CD4-positive, alpha-beta T cell treated with Interleukin-4 for 1 hour (primary cell): ENCODE results near the gene SPATA21.
A peak's percentile ranks its signal among the peaks of the same experiment; 100 is the strongest.

Source experiments
- DNase-seq, 2 donors: peaks; one replicate each; pipeline ENCODE4 v3.0.0-alpha.2; 2020 to 2022

The SPATA21 gene

GRCh38 chr1:16418823-16419425 is 18.3 kb downstream of the SPATA21 start:
- DNase-seq, result no peak

DNA sequence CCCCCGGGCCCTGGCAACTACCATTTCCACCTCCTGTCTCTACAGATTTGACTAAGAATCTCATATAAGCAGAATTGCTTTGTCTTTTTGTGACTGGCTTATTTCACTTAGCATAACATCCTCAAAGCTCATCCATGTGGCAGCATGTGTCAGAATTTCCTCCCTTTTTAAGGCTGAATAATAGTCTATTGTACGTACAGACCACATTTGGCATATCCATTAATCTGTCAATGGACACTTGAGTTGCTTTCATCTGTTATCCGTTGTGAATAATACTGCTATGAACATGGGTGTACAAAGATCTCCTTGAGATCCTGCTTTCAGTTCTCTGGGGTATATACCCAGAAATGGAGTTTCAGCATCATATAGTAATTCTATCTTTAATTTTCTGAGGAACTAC is 24.0 kb downstream of the SPATA21 start:
- DNase-seq, result no peak

DNA sequence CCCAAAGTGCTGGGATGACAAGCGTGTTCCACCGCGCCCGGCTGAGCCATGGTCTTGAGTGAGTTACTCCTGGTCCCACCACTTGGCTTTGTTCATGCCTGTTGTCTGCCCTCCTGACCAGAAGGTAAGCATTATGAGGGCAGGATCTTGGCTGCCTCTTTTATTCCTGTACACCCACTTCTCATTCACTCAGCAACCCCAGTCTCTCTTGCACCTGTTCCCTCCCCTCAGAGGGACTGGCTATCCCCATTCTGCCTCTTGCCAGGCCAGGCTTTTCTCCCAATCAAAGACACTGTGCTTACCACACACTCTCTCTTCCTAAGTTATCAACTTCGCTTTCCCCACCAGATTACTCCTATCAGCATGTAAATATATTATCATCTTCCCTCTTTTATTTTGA is 26.4 kb downstream of the SPATA21 start:
- no peak for DNase-seq

- no peak for DNase-seq
Measured at GRCh38 chr1:16409536-16410152, 27.6 kb downstream of the SPATA21 start.

DNA sequence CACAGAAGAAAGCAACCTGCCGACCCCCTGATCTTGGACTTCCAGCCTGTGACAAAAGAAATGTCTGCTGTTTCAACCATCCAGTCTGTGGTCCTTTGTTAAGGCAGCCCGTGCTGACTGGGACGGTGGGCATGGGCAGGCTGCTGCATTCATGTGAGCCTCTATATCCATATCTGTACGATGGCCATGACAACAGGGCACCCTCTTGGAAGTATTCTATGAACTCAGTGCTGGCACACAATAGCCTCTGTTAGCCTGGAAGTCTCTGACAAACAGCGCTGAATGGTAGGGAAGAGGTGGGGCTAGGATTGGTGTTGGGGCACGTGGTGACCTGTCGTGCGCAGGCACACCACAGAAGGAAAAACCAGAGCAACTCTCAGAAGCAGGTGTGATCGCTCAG is 30.4 kb downstream of the SPATA21 start:
- DNase-seq, result no peak

DNA sequence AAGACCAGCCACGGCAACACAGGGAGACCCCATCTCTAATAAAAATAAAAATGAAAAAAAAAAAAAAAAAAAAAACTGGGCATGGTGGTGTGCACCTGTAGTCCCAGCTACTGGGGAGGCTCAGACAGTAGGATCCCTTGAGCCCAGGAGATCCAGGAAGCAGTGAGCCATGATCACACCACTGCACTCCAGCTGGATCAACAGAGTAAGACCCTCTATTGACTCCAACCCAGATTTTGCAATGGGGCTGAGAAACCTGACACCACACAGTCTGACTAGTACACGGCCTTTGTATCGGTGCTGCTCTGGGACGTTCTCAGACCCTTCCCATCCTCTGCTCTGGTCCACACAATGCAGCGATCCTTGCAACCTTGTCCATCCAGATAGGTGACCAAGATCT is 31.8 kb downstream of the SPATA21 start:
- no peak for DNase-seq

DNA sequence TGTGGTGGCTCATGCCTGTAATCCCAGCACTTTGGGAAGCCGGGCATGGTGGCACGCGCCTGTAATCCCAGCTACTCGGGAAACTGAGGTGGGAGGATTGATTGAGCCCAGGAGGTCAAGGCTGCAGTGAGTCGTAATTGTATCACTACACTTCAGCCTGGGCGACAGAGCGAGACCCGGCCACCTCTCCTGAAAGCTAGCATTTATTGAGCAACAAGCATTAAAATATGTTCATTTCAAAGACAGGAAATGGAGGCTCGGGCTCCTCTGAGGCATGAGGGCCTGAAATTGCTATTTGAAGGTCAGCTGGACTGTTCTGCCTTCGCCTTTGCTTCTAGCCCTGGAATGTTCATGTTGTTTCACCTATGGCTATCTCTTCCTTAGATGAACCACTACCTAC is 34.5 kb downstream of the SPATA21 start:
- DNase-seq, result no peak

DNA sequence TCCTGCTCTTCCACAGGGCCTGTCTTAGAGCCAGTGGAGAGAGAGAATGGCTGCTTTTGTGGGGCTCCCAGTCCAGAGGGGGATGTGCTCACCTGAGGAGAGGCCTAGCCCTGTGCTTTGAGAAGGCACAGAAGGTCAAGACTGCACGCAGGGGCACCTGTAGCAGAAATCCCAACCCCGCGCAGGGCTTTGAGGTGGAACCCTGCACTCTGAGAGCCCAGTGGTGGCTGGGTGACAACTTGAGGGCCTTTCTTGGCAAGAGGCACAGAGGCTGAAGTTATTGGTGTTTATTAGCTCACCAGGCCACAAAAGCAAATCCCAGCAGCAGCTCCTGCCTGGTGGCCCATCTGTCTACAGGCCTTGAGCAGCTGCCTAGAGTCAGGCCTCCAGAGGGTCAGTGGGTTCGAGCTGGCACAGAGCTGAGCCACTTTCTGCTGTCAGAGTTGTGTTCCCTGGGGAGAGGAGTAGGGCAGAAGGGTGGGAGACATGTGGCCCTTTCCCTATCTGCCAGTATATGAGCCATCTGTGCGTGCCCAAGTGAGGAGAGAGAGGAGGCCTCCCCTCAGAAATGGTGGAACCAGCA is 38.8 kb downstream of the SPATA21 start:
- DNase-seq, result no peak

DNA sequence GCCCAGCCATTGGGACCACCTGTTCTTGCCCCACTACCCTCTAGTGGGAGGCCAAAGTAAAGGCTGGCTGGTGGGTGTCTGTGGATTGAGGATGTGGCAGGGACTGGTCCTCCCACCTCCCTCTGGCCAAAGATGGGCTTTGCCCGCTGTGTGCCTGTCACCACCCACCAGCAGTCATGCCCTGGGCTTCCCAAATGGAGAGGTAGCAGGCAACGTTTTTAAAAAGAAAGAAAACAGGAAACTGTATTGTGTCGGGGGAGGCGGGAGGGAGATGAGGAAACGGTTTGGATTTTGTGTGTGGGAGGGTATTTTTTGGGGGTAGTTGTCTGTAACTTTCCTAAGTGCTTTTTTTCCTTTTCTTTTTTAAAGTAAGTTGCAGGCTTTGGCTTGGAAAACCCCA is 40.1 kb downstream of the SPATA21 start:
- DNase-seq, result no peak

DNA sequence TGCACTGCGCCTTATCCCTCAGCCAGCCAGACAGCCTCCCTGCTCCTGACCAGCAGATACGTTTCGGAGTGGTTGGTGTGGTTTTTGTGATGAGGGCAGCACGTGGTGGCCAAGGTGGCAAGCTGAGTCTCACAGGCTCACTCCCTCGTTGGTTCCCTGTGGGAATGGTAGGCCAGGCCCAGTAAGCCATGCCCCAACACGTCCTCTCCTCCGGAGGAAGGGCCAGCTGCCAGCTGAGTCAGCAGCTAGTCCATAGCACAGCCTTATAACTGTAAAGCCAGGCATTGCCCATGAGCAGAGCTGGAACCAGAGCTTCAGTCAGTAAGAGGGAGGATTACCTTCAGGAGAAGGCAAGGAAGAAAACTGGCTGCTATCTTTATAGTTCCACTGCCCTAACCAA is 40.6 kb downstream of the SPATA21 start:
- DNase-seq, result no peak

GRCh38 chr1:16394977-16395376 is 42.2 kb downstream of the SPATA21 start:
- no peak for DNase-seq

GRCh38 chr1:16393570-16394521 is 43.4 kb downstream of the SPATA21 start:
- no peak for DNase-seq

DNA sequence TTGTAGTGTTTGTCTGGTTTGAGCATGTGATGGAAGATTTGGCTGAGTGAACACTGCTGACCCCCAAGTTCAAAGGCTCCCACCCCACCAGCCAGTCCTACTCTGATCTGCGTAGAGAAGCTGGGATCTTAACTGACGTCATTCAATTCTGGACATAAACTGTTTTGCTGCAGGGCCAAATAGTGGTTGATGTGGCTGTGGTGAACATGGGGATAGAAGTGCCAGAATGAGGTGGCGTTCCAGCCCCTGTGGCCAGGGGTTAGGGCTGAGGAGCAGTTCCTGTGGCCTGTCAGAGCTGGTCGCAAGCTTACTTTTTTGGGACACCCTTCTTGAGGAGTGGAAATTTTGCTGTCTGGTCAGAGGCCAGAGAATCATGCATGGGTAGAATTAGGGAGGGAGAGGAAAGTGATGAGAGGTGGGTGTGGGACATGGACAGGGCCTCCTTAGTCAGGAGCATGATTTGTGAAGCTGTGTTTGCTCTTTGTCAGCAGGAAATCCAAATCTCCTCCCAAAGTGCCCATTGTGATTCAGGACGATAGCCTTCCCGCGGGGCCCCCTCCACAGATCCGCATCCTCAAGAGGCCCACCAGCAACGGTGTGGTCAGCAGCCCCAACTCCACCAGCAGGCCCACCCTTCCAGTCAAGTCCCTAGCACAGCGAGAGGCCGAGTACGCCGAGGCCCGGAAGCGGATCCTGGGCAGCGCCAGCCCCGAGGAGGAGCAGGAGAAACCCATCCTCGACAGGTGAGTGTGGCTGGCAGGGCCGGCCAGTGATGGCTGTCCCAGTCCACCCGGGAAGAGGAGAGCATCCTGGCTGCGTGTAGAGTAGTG is 44.3 kb downstream of the SPATA21 start:
- DNase-seq, result no peak

- DNase-seq, result no peak
Measured at GRCh38 chr1:16391411-16391810, 45.8 kb downstream of the SPATA21 start.

DNA sequence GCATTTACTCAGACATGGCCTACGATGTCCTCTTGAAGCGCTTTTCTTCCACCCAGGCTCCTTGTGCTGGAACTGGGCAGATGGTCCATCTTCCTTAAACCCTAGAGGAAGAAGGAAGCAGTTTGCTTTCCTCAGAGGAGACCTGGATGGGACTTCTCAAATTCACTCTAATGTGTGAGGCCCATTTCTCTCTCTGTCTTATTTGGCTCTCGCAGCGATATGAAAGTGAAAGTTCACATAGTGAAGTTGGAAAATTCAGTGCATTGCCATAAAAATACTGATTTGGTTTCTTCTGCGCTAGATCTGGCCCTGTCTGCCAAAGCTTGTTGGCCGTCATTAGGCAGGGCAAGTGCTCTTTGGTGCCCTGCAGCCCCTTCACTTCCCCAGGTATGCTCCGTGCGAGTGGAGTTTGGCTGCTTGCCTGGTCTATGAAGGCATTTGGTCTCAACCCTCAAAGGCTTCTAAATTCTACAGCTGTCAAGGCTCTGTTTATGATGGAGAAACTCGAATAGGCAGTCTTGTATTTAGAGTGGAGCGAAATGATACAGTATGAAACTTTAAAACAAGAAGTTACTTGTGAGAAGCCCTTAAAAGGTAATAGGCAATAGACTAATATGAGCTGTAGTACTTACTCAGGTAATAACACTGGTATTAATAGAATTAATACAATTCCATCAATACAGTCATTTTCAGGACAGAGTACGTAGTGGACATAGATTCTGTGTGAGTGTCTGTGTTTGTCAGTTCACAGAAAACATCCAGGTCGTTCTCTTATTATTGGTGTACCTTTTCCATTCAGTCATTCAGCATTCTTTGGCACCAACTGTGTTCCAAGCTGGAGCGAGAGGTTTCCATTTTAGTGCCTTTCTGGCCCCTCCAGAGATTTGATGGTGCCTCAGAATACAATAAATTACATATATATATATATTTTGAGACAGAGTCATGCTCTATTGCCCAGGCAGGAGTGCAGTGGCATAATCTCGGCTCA is 49.7 kb downstream of the SPATA21 start:
- peak in 1 of 2 donors; percentile 28 for DNase-seq

DNA sequence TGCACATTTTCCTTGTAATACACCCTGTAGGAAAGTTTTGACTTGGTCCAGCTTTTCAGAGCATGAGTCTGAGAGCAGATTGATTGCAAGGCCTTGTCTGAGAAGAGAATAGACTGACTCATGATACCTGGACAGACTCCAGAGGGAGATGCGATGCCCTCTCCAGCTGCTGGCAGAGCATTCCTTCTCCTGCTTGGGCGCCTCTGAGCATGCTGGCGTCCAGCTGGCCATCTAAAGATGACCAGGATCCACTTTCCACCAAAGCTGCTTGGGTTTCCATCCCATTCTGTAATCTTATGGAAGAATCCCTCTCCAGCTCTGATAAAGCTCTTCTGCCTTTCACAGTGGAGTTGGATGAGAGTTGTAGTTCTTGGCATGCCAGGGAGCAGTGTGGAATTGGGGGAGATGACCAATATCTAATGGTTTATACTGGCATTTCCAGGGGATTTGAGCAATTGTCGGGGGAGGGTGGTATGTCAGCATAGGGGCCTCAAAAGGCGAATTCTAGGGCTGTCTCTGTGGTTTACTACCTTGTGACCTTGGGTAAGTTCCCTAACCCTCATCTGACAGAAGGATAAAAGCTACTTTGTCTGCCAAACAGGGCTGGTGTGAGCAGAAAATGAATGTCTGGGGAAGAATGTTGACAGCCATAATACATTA is 50.6 kb downstream of the SPATA21 start:
- no peak for DNase-seq

DNA sequence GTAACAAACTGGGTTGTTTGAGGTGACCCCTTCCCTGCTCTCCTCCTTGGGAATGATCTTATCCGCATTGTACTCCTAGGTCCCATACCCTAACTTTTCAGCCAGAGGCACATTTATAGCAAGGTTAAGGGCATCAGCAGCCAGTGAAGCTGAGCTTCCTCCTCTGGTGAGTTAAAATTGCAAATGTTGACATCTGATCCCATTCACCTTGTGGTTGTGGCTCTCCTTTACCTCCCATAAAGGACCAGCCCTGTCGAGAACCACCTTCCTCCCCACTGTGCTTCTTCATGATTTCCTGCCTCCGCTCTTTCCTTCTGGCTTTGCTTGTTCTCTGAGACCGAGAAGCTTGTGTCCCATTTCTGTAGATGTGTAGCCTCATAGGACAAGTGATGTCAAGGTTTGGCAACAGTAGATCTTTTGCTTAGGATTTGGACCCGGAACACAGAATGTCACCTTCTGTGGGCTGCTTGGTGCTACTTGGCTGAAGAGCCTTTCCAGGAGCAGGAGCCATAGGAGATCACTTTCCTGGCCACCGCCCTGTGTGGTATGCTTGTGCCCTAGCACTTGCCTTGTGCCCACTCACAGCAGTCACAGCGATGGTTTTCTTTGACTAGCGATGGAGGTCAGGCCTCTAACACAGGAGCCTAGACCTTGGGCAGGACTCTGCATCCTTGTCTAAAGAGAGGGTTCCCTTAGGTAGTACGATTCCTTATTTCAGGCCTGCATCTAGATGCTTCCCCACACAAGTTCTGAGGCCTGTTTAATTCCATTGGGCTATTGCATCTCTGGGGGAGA is 51.4 kb downstream of the SPATA21 start:
- no peak for DNase-seq

- no peak for DNase-seq
Measured at GRCh38 chr1:16383888-16384287, 53.3 kb downstream of the SPATA21 start.

DNA sequence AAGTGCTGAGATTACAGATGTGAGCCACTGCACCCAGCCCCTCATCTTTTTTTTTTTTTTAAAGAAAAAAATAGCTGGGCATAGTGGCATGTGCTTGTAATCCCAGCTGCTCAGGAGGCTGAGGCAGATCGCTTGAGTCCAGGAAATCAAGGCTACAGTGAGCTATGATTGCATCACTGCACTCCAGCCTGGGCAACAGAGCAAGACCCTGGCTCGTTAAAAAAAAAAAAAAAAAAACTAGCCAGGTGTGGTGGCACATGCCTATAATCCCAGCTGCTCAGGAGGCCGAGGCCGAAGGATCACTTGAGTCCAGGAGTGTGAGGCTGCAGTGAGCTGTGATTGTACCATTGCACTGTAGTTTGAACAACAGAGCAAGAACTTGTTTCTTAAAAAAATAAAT is 56.4 kb downstream of the SPATA21 start:
- no peak for DNase-seq

GRCh38 chr1:16378443-16378842 is 58.8 kb downstream of the SPATA21 start:
- no peak for DNase-seq
